GM21447 (cell line): Measurements from ENCODE around the gene ZNF25.
A peak's percentile ranks its signal among the peaks of the same experiment; 100 is the strongest.
"Not testable (repeated sequence)": the region's sequence is repeated elsewhere in the genome, so short reads cannot be mapped to it uniquely, and the experiment has no call there.

Experiments used
- ATAC-seq: cut with Tn5 transposase; IDR thresholded peaks from one replicate; pipeline ENCODE4 v1.9.1; 2021; ENCODE audit not compliant: unreplicated experiment

ZNF25 gene

GRCh38 chr10:37976091-37976879, at the start of gene ZNF25:
TSS of gene ZNF25 (minus strand) at chr10:37976647. CDS start at chr10:37971722, 4,925 bp downstream.
- peak; percentile 94 for ATAC-seq

- ATAC-seq: peak; percentile 81
Measured at GRCh38 chr10:38025283-38025682, 48.8 kb upstream of the ZNF25 start.

- not testable (repeated sequence) for ATAC-seq
Measured at GRCh38 chr10:38019124-38019523, 42.7 kb upstream of the ZNF25 start.

- ATAC-seq: no peak
Measured at GRCh38 chr10:38016354-38016753, 39.9 kb upstream of the ZNF25 start.

- ATAC-seq: peak; percentile 90
Measured at GRCh38 chr10:38010119-38010903, 33.9 kb upstream of the ZNF25 start, which contains the start of gene ZNF33A. TSS of gene ZNF33A (plus strand) at chr10:38010675. CDS start at chr10:38012342, 1,667 bp downstream.

- no peak for ATAC-seq
Measured at GRCh38 chr10:38007991-38008390, 31.5 kb upstream of the ZNF25 start.

- no peak for ATAC-seq
Measured at GRCh38 chr10:38007551-38007950, 31.1 kb upstream of the ZNF25 start.

- ATAC-seq: no peak
Measured at GRCh38 chr10:38003588-38003987, 27.1 kb upstream of the ZNF25 start.

- ATAC-seq: no peak
Measured at GRCh38 chr10:38003026-38003425, 26.6 kb upstream of the ZNF25 start.

GRCh38 chr10:38000474-38000873, 24.0 kb upstream of the ZNF25 start:
- ATAC-seq: not testable (repeated sequence)

GRCh38 chr10:37998920-37999319, 22.5 kb upstream of the ZNF25 start:
- ATAC-seq: not testable (repeated sequence)

- no peak for ATAC-seq
Measured at GRCh38 chr10:37992083-37992482, 15.6 kb upstream of the ZNF25 start.

- no peak for ATAC-seq
Measured at GRCh38 chr10:37991655-37992054, 15.2 kb upstream of the ZNF25 start.

- no peak for ATAC-seq
Measured at GRCh38 chr10:37976880-37977203, 395 bp upstream of the ZNF25 start.

GRCh38 chr10:37975401-37975991, 951 bp downstream of the ZNF25 start:
- no peak for ATAC-seq

GRCh38 chr10:37972396-37972795, 4.1 kb downstream of the ZNF25 start:
- ATAC-seq: no peak

- ATAC-seq: no peak
Measured at GRCh38 chr10:37965006-37965405, 11.4 kb downstream of the ZNF25 start.

- no peak for ATAC-seq
Measured at GRCh38 chr10:37960591-37961137, 15.8 kb downstream of the ZNF25 start.

- no peak for ATAC-seq
Measured at GRCh38 chr10:37957841-37958240, 18.6 kb downstream of the ZNF25 start.

GRCh38 chr10:37952926-37953325, 23.5 kb downstream of the ZNF25 start:
- ATAC-seq: no peak

- ATAC-seq: no peak
Measured at GRCh38 chr10:37952043-37952755, 24.2 kb downstream of the ZNF25 start.
